Spleen (tissue), 11 donors: ENCODE data around the gene ZNF319. TPM values are rescaled to one million over a fixed set of nuclear protein-coding genes. Genes with fewer than 3 reads are reported as not detected.

Source experiments
- DNase-seq: peaks from one replicate; pipeline ENCODE4 v3.0.0-alpha.2; 2020
- H3K27ac ChIP-seq, 8 donors: fragments of 200-600 bp; sonication (generic) in 7 of 8; 1 replicate in 4 of 8; 2 replicates in 4 of 8; pipeline versions ENCODE4 v1.5.0 to v1.8.0; 2016 to 2021; ENCODE audit warnings: inconsistent platforms in 4 of 8, mild to moderate bottlenecking in 4 of 8, moderate library complexity in 1 of 8
- H3K27me3 ChIP-seq, 7 donors: fragments of 200-600 bp; sonication (generic) in 6 of 7; replicated peaks in 1 of 7; 1 replicate in 4 of 7; 2 replicates in 3 of 7; pipeline versions ENCODE4 v1.5.0 to v1.8.0; 2016 to 2021; ENCODE audit warnings: inconsistent platforms in 3 of 7, mild to moderate bottlenecking in 1 of 7
- H3K36me3 ChIP-seq, 6 donors: fragments of 200-600 bp; sonication (generic) in 5 of 6; 1 replicate in 4 of 6; 2 replicates in 2 of 6; pipeline versions ENCODE4 v1.5.0 to v1.8.0; 2016 to 2021; ENCODE audit warnings: inconsistent platforms in 2 of 6
- H3K4me1 ChIP-seq, 6 donors: fragments of 200-600 bp; sonication (generic) in 5 of 6; 1 replicate in 3 of 6; 2 replicates in 3 of 6; pipeline versions ENCODE4 v1.5.0 to v1.8.0; 2016 to 2021; ENCODE audit warnings: inconsistent platforms in 3 of 6
- H3K4me3 ChIP-seq, 8 donors: fragments of 200-600 bp; sonication (generic) in 7 of 8; 1 replicate in 4 of 8; 2 replicates in 4 of 8; pipeline versions ENCODE4 v1.5.0 to v1.8.0; 2016 to 2021; ENCODE audit warnings: inconsistent platforms in 4 of 8, mild to moderate bottlenecking in 4 of 8, moderate library complexity in 2 of 8
- H3K9me3 ChIP-seq, 8 donors: fragments of 200-600 bp; sonication (generic) in 7 of 8; 1 replicate in 4 of 8; 2 replicates in 4 of 8; pipeline versions ENCODE4 v1.5.0 to v1.8.0; 2016 to 2021; ENCODE audit warnings: inconsistent platforms in 4 of 8
- POLR2A ChIP-seq, 3 donors: fragments of 450-650 bp; IDR thresholded peaks; one replicate each; pipeline ENCODE4 v1.5.1; 2017; ENCODE audit warnings: antibody characterized with exemption in 3 of 3, mild to moderate bottlenecking in 1 of 3
- POLR2AphosphoS5 ChIP-seq, 3 donors: sonication (generic); formaldehyde crosslinking; IDR thresholded peaks; one replicate each; pipeline ENCODE4 v1.5.1; 2017; ENCODE audit warnings: antibody characterized with exemption in 3 of 3
- WGBS, 5 donors: extraction: QIAGEN DNeasy Blood & Tissue Kit in 3 of 5; methylation state at CpG; one replicate each; pipeline versions ENCODE4 v1.1.5 to v1.1.7; 2013 to 2018; 5-methylcytosine and 5-hydroxymethylcytosine counted together
- intact Hi-C: fragments of 100-400 bp; cut with DNase I; formaldehyde crosslinking; loops from one replicate; pipeline ENCODE4 v1.15.0; 2023; ENCODE audit warnings: low total_unique reads
- polyA plus RNA-seq, 3 donors: library from polyadenylated mRNA; stranded (reverse); fragments of 200-250 nt; gene quantifications; one replicate each; pipeline ENCODE4 v1.2.1, GENCODE V29; 2013
- total RNA-seq, 7 donors: library from RNA; depleted of rRNA in 3 of 7; stranded (reverse); fragments of >200 nt in 3 of 7; fragmentation: NEBNext Ultra II Directional in 4 of 7; extraction: Animal tissue kit (Norgen Biotek cat#: 25700) in 4 of 7; gene quantifications; one replicate each; pipeline versions ENCODE4 v1.1.0 to v1.2.1, GENCODE V29; 2016 to 2021
- TF ChIP-seq, protein P1 (sequence below), 11 experiments: fragments of 200-600 bp in 7 of 11; fragments of 450-650 bp in 4 of 11; sonication (generic) in 4 of 11; IDR thresholded peaks in 8 of 11; conservative IDR thresholded peaks in 3 of 11; 1 replicate in 7 of 11; 2 replicates in 4 of 11; pipeline versions ENCODE4 v1.4.0 to v1.8.0; 2016 to 2021; ENCODE audit warnings: antibody characterized with exemption in 11 of 11, inconsistent platforms in 4 of 11, mild to moderate bottlenecking in 1 of 11
- donor health status: healthy with polysubstance abuse.
- donor health status: DM: no; HTN: no; CAD: no; lungs with moderate emphysema.
- donor health status: DM: no; HTN: no; CAD: no.
- donor health status: Bipolar disorder and iron deficiency.
- donor health status: healthy.
- donor health status: DM: no; HTN: no; CAD: no.
- donor health status: DM: yes; HTN: yes; CAD: no.

ZNF319 gene
- total and polyA plus RNA-seq, 10 donors, result 3.0 to 23.4 (median 16.1) TPM

DNA sequence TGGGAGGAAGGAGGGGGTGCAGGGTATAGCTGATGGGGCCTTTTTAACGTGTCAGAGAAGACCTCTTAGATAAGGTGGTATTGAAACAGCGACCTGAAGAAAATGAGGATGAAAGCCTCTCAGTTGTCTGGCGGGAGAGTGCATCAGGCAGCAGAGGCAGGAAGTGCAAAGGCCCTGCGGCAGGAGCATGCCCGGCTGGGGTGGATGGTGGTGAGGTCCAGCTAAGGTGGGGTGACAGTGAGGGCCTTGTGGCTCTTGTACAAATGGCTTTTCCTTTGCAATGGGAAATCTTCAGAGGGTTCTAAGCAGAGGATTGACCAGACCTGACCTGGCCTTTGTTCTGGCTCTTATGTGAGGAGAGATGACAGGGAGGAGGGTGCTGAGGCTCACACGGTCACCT is 36.5 kb upstream of the ZNF319 start:
- no peak overlapping the region for H3K27ac ChIP-seq
- TF ChIP-seq POLR2A (IDR thresholded peaks at IDR 0.05) (no peak), POLR2AphosphoS5 (IDR thresholded peaks at IDR 0.05) (no peak)
- TF ChIP-seq, protein P1, sequence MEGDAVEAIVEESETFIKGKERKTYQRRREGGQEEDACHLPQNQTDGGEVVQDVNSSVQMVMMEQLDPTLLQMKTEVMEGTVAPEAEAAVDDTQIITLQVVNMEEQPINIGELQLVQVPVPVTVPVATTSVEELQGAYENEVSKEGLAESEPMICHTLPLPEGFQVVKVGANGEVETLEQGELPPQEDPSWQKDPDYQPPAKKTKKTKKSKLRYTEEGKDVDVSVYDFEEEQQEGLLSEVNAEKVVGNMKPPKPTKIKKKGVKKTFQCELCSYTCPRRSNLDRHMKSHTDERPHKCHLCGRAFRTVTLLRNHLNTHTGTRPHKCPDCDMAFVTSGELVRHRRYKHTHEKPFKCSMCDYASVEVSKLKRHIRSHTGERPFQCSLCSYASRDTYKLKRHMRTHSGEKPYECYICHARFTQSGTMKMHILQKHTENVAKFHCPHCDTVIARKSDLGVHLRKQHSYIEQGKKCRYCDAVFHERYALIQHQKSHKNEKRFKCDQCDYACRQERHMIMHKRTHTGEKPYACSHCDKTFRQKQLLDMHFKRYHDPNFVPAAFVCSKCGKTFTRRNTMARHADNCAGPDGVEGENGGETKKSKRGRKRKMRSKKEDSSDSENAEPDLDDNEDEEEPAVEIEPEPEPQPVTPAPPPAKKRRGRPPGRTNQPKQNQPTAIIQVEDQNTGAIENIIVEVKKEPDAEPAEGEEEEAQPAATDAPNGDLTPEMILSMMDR (IDR thresholded peaks at IDR 0.05 in 8 of 11, conservative IDR thresholded peaks at IDR 0.05 in 3 of 11), result no peak
- H3K9me3 ChIP-seq, result no peaks in the 10 kb centered on the region
- no peak for DNase-seq
- no peaks in the 10 kb centered on the region for H3K27me3 ChIP-seq
- H3K36me3 ChIP-seq, result peaks cover 0 to 28% (median 0%) of the 10 kb centered on the region in 6 donors
- H3K4me3 ChIP-seq, result no peak overlapping the region
- 84 to 93% (median 86%) methylated on average over 6 of the region's 6 CpGs for WGBS, 5 donors
- intact Hi-C loops, result no loop called here
- H3K4me1 ChIP-seq, result peaks cover 3 to 70% (median 21%) of the 10 kb centered on the region in 6 donors

DNA sequence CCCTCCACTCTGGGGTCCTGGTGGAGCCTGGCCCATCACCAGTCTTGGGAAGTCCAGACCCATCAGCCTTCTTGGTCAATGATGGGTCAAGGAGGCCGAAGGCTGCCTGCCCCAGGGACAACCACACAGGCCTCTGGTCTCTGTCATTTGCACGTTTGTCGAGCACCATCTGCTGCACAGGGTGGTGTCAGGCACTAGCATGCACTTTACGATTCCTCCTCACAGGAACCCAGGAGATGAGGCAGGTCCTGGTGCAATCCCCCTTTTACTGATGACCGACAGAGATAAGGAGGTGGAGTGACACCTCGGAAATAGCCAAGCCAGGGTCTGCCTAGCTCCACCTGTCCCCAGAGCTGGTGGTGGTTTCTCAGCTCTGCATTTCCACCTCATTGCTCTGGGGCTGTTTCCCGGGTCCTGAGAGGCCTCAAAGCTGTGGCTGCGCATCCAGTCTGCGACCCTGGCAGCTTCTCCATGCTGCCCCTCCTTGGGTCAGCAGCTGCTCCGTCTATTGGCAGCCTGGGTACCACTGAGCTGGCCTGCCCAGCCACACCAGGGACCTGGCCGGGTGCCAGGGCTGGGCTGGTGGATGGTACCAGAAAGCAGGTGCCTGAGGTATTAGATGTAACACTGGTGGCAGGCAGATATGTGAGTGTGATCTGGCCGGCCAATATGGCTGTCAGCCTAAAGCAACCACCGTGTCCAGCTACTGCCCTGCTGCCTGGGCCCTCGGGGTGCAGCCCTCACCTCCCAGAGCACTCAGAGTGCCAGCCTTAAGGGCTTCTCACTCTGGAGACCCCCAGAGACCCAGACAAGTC is 35.1 kb upstream of the ZNF319 start:
- 78 to 92% (median 85%) methylated on average over 10 to 14 of the region's 14 CpGs for WGBS, 5 donors
- peaks cover 5 to 84% (median 33%) of the 10 kb centered on the region in 6 donors for H3K4me1 ChIP-seq

DNA sequence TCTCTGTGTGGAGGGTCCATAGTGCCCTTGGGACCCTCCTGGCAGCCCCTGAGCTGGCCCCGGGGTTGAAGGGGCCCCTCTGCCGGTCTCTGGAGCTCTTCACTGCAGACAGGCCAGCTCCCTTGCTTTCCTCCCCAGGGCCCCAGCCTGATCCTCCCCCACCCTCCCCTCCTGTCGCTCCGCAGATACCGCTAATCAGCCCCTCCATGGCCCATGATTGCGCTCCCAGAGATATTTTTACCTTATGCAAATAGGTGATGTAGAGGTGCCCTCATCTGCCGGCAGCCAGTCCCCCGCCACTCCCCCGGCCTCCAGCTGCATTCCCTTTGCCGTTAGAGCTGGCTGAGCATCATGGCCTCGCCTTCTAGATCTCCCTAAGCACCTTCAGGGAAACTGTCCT is 34.3 kb upstream of the ZNF319 start:
- no peaks in the 10 kb centered on the region for H3K27me3 ChIP-seq
- H3K4me1 ChIP-seq, result peaks cover 5 to 85% (median 37%) of the 10 kb centered on the region in 6 donors
- peaks cover 0 to 6% (median 0%) of the 10 kb centered on the region in 6 donors for H3K36me3 ChIP-seq
- H3K9me3 ChIP-seq, result no peaks in the 10 kb centered on the region
- 80 to 86% (median 85%) methylated on average over 11 of the region's 11 CpGs for whole genome bisulfite sequencing, 5 donors
- H3K4me3 ChIP-seq, result no peak overlapping the region
- DNase-seq, result no peak
- intact Hi-C loops, result no loop called here
- H3K27ac ChIP-seq, result no peak overlapping the region
- TF ChIP-seq, protein P1 (IDR thresholded peaks at IDR 0.05 in 8 of 11, conservative IDR thresholded peaks at IDR 0.05 in 3 of 11), result no peak
- TF ChIP-seq POLR2A (IDR thresholded peaks at IDR 0.05) (no peak), POLR2AphosphoS5 (IDR thresholded peaks at IDR 0.05) (no peak)

More for the DNA sequence above, 35.1 kb upstream of the ZNF319 start:
- TF ChIP-seq, protein P1 (IDR thresholded peaks at IDR 0.05 in 8 of 11, conservative IDR thresholded peaks at IDR 0.05 in 3 of 11), result no peak
- no peak for TF ChIP-seq POLR2A (IDR thresholded peaks at IDR 0.05)
- TF ChIP-seq POLR2AphosphoS5 (IDR thresholded peaks at IDR 0.05), result no peak
- H3K36me3 ChIP-seq, result peaks cover 0 to 14% (median 0%) of the 10 kb centered on the region in 6 donors
- intact Hi-C loops, result no loop called here
- DNase-seq, result no peak
- no peak overlapping the region for H3K27ac ChIP-seq
- no peak overlapping the region for H3K4me3 ChIP-seq
- no peaks in the 10 kb centered on the region for H3K9me3 ChIP-seq
- H3K27me3 ChIP-seq, result no peaks in the 10 kb centered on the region

DNA sequence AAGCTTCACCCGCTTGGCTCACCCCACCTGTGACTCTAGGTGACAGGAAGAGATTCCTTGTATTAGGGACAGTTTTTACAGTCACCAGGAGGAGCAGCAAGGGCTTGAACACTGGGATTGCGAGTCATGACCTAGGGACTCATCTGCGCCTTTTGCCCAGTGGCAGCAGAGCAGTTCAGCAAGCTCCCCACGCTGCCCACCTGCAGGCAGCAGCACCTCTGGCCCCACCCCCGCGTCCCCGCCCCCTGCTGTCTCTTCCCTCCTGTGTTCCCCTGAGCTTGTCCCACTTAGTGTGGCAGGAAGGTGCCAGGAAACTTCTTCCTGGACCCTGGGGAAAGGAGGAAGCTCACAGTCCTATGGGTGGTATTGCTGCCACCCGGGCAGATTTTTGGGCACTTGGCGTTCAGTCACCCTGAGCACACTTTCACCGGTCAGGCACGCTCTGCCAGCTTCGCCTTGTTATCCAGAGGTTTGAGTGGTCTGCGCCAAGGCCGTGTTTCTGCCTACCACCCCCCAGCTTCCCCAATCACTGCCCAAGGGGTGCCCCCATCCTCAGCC is 33.7 kb upstream of the ZNF319 start:
- WGBS, 5 donors, result 82 to 93% (median 88%) methylated on average over 13 to 14 of the region's 14 CpGs
- TF ChIP-seq POLR2A (IDR thresholded peaks at IDR 0.05) (no peak), POLR2AphosphoS5 (IDR thresholded peaks at IDR 0.05) (no peak)
- TF ChIP-seq, protein P1 (IDR thresholded peaks at IDR 0.05 in 8 of 11, conservative IDR thresholded peaks at IDR 0.05 in 3 of 11), result no peak

More for the DNA sequence above, 33.7 kb upstream of the ZNF319 start:
- no peaks in the 10 kb centered on the region for H3K9me3 ChIP-seq
- H3K36me3 ChIP-seq, result peaks cover 0 to 5% (median 0%) of the 10 kb centered on the region in 6 donors
- H3K4me1 ChIP-seq, result peaks cover 5 to 84% (median 36%) of the 10 kb centered on the region in 6 donors
- H3K4me3 ChIP-seq, result no peak overlapping the region
- intact Hi-C loops, result no loop called here
- no peaks in the 10 kb centered on the region for H3K27me3 ChIP-seq
- H3K27ac ChIP-seq, result no peak overlapping the region
- DNase-seq, result no peak
